CD4-positive, alpha-beta T cell treated with Interleukin-2 at 100 ng/mL for 4 hours (primary cell): ENCODE results near the gene ITPR2.
"Not testable (repeated sequence)": the region's sequence is repeated elsewhere in the genome, so short reads cannot be mapped to it uniquely, and the experiment has no call there.

Source experiments
- DNase-seq: peaks from one replicate; pipeline ENCODE4 v3.0.0-alpha.2; 2020; ENCODE audit warnings: low spot score

Gene ITPR2

DNA sequence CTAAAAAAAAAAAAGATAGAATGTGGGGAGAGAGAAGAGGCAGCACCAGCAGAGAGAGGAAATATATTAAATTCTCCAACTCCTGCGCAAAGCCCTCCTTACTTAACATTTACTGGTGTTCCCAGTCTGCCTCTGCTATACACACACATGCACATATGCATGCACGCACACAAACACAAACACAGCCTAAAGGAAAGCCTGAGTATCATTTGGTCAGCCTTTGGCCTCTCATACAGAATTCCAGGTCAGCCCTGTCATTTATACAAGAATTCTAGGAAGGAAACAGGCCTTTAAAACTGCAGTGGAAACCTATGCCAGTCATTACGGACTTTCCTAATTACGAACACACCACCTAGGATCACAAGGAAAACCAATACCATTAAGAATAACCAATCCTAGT, 269.4 kb downstream of the ITPR2 start:
- no peak for DNase-seq

DNA sequence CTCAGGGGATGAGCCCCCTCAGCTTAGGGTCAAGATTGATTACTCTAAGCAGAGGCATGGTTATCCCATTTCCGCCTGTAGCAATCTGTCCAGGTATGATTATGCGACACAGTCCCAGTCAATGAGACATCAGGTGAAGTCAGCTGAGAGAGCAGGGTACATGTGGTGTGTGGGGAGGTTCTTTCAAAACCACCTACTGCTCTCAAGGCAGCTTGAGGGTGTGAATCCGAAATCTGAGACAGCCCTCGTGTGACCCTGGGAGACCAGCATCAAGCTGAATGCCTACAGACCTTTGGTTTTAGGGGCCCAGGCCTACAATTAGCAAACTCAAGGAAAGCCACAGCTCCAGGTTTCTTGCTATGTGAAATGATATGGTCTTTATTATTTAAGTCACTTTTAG, 275.7 kb downstream of the ITPR2 start:
- DNase-seq, result no peak

DNA sequence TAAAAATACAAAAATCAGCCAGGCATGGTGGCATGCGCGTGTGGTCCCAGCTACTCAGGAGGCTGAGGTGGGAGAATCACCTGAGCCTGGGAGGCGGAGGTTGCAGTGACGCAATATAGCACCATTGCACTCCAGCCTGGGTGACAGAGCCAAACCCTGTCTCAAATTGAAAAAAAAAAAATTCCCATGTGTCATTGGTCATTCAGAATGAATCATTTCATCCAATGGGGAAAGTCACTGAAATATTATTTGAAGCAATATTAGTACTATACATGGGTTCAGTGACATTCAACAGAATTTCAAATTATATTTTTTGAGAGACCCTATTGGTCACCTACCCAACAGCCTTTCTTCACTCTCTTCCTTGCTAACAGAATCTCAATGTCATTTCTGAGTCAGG, 276.1 kb downstream of the ITPR2 start:
- DNase-seq, result no peak

DNA sequence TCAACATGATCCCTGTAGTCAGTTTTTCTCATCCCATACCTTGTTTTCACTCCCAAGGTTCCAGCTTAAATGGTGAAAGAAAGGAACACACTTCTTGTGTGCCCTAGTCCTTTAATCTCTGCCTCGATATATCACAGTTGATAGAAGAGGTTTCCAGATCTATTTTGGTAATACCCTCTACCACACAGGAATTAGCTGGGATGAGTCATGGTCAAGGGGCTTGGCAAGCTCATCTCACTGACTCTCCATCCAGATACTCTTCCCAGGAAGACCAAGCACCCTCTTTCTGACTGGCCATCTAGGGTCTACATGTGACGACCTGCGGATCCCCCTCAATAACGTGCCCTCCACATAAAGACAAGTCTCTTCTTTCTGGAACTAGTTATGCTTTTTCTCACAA, 277.9 kb downstream of the ITPR2 start:
- DNase-seq, result no peak

DNA sequence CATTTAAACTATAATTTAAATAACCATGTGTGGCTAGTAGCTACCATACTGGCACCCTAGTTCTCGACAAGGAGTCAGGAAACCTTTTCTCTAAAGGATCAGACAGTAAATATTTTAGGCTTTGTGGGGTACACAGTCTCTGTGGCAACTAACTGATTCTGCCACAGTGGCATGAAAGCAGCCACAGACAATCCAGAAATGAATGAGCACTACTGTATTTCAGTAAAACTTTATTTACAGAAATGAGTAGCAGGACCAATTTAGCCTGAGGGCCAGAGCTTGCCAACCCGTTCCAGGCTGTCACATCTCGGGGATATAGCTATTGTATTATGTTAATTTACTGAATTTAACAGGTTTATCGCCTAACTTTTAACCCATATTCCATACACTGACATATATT, 278.7 kb downstream of the ITPR2 start:
- DNase-seq, result no peak

DNA sequence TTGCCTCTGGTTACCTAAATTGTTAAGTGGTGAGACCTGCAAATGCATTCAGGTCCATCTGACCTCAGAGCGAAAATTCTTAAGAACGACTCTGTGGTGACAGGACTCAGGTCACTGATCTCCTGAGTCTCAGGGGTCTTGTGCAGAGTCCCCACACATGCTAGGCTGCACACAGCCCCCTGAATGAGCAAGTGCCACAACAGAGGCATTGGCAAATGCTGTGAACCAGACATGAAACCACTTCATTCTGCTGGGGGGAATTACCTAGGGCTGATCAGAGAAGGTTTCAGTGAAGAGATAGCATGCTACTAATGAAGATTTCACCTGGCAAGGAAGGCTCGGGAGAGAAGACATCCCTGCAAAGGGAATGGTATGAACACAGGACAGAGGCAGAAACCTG, 281.6 kb downstream of the ITPR2 start:
- no peak for DNase-seq

DNA sequence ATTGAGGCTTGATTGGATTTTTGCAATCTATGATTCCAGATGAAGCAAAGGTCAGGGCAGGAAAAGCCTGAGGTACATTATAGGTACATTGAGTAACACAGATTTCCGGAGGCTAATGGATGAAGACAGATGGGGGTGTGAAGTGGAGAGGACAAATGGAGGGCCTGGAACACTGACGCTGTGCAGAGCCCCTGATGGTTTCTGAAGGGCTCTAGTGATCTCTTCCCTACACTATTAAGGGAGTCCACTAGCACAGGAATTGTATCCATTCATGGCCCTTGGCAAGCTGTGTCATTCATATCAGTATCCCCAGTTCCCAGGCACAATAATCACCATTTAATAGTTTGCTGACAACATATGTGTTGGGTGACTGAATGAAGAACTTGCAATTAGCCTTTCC, 284.8 kb downstream of the ITPR2 start:
- no peak for DNase-seq

DNA sequence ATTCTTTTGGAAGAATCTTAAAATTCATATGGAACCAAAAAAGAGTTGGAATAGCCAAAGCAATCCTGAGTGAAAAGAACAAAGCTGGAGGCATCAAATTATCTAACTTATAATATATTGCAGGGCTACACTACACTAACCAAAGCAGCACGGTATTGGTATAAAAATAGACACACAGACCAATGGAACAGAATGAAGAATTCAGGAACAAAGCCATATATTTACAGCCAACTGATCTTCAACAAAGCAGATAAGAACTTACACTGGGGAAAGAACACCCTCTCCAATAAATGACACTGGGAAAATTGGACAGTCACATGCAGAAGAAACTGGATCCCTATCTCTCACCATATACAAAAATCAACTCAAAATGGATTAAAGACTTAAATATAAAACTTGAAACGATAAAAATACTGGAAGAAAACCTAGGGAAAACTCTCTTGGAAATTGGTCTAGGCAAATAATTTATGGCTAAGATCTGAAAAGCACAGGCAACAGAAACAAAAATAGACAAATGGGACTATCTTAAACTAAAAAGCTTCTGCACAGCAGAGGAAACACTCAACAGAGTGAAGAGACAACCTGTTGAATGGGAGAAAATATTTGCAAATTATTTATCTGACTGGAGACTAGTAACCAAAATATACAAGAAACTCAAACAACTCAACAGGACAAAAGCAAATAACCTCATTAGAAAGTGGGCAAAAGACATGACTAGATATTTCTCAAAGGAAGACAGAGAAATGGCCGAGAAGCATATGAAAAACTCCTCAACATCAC, 286.3 kb downstream of the ITPR2 start:
- DNase-seq, result no peak

DNA sequence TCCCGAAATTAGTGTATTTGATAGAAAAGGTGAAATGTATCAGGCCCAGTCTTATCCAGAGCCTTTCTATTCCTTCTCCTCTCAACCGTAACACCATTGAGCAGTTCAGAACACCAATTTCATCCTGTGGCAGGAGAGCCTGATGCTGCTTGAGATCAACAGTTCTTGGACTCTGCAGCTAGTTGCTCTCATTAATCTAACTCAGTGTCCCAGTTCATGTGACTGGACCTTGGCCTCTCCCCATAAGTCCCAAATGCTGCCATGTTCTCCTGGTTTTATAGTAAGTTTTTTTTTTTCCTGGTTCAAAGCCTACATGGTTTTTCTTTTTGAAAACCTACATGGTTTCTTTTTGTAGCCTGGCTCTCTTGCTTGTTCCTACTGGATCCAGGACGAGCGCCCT, 293.9 kb downstream of the ITPR2 start:
- no peak for DNase-seq

DNA sequence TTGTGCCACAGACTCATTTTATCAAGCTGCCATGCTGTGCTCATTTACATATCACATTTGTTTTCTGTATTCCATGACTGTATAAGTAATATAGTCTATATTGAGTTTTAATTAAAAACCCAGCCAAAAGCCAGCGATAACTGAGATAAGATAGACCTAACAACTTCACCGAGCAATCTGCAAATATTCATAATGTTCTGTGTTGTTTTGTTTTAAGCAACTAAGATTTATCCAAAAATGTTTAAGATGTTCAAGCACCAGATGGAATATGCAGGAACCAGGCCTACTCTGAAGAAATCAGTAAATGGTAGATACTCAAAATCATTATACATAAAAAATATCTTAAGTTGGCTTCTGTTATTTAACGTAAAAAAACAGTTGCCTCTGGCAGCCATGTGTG, 295.3 kb downstream of the ITPR2 start:
- no peak for DNase-seq

DNA sequence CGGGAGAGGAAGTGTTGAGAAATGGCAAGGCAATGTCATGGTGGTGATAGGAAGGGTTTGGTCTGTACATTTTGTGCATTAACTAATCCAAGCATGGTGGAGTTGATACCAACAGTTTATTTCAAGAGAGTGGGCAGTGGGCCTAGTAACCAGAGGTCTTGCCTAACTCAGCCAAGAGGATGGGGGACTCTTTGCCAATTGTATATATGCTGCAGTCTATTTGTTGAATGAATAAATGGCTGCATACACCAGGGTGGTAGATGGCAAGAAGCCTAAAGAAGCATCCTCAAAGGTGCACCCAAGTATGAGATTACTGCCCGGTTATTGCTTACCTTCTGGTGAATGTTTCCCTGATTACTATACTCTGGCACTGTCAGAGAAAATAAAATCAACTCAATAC, 295.9 kb downstream of the ITPR2 start:
- no peak for DNase-seq

DNA sequence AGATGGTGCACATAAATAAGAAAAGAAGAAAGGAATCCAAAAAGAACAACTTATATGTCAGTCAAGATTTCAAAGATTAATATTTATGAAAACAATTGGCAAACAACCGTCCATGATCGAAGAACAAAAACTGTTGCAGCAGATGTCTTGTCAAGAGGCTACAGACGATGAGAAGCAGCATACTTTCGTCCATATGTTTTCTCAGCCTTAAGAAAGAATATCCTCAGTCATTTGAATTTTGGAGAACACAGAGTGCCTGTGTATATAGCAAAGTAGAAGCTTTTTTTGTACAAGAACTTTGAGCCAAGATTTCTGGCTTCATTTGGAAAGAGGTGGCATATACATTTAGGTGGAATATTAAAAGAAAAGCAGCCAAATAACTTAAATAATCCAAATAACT, 297.2 kb downstream of the ITPR2 start:
- DNase-seq, result no peak

DNA sequence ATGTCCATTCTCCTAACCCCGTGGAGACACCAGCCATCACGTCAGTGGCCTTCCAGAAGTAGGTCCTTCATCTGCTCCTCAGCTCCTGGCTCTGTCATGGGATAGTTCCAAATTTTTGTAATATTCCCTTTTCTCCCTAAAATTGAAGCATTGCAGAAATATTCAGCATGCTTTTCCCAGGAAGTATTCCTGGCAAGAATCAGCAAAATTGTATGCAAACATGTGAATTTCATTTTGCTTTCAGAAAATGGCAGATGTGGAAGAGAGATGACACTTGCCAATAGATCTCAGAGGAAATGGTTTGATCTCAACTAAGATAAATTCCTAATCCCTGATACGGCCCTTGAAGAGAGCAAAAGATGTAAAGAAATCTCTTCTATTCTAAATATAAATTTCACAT, 298.9 kb downstream of the ITPR2 start:
- DNase-seq, result no peak

DNA sequence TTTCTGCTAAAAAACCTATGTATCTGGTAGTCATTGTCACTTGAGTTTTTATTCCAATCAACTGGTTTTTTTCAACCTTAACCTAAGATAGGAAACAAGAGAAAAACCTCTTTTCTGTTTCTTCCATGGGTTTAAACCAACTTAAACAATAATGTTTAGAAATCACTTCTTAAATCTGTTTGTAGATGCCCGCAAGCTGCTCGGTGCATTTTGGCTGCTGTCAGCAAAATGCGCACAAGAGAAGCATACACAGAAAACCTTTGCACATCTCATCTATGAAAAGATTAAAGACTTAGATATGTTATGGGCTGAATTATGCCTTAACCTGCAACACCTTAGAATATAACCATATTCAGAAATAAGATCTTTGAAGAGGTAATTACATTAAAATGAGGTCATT, 299.8 kb downstream of the ITPR2 start:
- no peak for DNase-seq

DNA sequence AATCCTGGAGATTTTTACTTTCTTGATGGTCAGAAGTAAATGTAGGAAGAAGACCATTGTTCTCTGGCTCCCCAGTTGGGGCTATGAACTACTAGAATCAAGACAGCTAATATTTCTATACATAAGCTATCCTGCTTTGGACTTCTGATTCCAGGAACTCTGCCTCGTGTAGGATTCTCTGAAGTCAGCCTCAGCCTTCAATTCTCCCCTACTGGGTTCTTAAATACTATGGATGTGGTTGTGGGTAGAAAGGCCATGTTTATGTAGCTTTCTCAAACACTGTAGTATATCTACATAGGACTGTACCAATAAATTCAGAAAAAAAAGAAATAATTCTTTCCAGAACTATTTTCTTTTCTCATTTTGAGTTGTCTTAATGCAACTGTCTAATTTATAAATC, 302.5 kb downstream of the ITPR2 start:
- DNase-seq, result no peak

DNA sequence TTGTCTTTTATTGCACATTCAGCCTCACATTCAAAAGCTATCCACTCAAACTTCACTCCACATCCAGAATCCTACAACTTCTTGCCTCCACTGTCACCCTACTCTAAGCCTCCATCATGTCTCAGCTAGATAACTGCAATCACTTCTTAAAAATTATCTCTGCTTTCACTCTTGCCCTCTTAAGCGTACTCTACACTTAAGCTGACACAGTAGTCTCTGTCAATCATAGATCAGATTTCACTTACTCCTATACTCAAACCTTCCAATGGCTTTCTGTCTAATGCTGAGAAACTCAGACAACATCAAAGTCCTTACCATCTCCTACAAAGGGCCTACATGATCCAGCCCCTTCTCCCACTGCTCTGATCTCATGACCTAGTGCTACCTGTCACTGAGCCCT, 304.1 kb downstream of the ITPR2 start:
- no peak for DNase-seq

DNA sequence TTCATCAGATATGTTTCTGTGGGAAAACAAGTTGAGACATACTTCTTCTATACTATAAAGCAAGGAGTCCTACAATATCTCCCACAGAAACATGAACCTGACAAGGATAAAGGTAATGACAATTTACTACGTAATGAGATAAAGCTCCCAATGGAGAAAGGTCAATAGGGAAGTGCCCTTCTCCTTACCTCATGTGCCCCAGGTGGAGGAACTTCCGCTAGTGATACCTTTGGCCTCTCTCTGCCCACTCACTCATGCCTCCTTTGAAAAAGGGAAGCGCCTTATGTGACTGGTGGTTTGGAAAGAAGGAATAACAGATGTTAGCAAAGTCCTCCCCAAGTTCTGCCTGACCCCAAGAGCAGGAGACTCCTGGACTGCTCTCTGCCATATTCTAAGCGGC, 305.3 kb downstream of the ITPR2 start:
- DNase-seq, result no peak

DNA sequence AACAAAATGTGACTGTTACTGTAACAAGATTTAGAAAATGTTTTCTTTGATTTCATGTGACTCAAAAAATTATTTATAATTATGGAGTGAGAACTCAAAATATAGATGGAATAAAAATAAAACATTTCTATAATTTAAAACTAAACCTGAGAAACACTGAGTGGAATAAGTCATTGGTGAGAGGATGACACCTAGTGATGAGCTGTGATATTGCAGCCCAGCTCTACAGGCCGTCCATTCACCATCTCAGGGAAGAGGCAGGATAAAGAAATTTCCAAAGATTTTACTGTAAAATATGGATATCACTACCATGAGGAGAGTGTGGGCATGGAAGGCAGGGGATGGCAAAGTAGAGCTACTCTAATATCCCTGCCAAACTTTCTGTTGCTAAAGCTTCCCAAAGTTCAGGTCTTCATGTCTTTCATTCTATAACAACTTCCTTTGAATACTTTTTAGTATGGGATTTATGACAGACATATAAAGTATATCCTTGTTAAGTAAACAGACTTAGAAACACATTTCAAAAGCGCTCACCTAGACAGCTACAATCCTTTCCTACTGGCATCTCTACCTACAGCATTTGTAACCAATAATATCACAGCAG, 308.0 kb downstream of the ITPR2 start:
- peak; percentile 2 for DNase-seq

DNA sequence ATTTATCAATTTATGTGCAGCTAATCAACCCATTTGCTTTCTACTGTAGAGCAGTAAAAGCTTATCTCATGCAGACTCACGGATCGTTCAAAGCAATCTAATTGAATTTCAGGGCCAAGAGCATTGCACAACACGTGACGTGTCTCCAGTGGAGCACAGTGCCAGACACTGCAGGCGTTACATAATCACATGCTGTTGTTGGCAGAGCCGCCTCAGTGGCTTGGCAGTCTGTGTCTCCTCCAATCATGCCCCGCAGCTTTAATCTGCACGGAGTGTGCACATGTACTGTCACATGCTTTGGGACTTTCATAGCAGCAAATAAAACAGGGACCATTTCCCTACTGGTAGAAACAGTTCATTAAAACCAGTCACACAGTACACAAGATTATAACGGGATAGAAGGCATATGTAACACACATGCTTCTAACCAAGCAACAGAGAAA, 309.3 kb downstream of the ITPR2 start:
- DNase-seq, result no peak

DNA sequence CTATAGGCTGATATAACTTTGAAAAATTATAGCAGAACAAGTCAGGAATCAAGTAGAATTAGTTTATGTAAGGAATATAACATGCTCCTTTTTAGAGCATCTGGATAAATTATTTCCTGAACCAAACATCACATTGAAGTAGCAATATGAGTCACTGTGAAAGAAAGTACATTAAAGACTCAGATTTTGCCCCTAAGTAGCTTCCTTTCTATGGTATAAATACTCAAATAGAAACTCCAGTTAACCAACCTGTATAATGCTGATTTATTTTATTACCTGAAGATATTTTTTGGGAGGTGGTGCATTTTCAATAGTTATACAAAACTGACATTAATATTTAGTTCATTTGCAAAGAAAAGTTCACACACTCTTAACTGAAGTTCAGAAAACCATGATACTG, 312.1 kb downstream of the ITPR2 start:
- no peak for DNase-seq

DNA sequence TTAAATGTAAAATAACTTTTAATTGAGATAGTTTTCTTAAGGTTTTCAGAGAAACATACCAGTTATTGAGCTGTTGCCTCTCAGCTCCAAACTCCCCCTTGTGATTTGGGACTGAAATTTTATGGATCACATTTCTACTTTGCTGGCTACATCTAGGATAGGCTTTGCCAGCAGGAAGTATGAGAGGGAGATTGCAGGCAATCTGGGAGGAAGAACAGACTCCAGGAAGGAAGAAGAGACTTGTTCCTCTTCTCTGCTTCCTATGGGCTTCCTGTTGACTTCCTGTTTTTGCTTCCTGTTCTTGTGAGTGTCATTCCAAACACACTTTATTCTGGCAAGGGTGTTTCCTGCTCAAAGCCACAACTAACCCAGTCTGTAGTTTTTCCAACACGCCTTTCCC, 312.9 kb downstream of the ITPR2 start:
- DNase-seq, result no peak

DNA sequence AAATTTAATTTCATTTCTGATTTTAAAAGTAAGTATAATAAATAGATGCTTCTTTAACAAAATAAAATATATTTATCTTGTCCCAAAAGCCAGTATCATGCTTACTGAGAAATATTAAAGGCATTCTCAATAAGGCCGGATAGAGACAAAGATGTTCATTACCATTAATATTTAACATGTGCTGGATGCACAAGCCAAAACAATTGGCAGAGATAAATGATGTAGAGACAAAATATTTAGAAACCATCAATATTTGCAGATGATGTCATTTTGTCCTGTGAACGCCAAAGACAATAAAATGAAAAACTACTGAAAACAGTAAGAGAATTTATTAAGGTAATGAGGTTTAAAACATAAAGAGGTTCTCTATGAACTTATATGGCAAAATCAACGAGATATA, 313.5 kb downstream of the ITPR2 start:
- DNase-seq, result no peak

DNA sequence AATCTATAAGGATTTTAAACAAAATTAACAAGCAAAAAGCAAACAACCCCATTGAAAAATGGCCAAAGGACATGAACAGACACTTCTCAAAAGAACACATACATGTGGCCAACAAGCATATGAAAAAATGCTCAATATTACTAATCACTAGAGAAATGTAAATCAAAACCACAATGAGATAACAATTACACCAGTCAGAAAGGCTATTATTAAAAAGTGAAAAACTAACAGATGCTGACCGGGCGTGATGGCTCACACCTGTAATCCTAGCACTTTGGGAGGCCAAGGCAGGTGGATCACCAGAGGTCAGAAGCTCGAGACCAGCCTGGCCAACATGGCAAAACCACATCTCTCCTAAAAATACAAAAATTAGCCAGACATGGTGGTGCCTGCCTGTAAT, 315.7 kb downstream of the ITPR2 start:
- not testable (repeated sequence) for DNase-seq

DNA sequence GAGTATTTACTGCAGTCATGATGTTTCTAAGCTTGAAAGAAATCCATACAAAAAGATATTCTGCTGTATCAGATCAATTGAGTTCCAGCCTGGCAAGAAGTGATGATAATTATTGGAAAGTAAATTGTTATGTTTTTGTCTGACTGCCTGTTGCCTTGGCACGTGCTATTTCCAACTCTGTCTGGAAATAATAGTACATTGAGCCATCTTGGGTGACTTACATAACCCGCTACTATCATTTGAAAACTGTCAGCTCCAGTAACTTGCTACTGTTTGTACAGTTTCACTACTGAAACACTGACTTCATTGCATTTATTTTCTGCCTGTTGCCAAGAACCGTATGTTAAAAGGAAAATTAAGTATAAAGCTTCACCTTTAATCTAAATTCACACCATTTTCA, 318.6 kb downstream of the ITPR2 start:
- DNase-seq, result no peak
